H1 (cell line): ENCODE results near the gene ANLN. TPM values are rescaled to one million over a fixed set of nuclear protein-coding genes. Genes with fewer than 3 reads are reported as not detected.

ENCODE experiments used
- CTCF ChIA-PET: fragments of 300-600 bp; sonication (Branson Sonifier 250); formaldehyde crosslinking; loops from one replicate; lab custom pipeline; 2021; ENCODE audit not compliant: partially characterized antibody; lab: Charles Lee
- POLR2A ChIA-PET: fragments of 300-600 bp; sonication (Branson Sonifier 250); formaldehyde crosslinking; loops from one replicate; lab custom pipeline; 2021; ENCODE audit warnings: inconsistent platforms; ENCODE audit not compliant: partially characterized antibody; lab: Charles Lee
- DNase-seq, 2 experiments: peaks; one replicate each; pipeline versions ENCODE4 v3.0.0 to v3.0.0-alpha.2; 2010 to 2022; ENCODE audit warnings: low spot score in 2 of 2, low read depth in 1 of 2, mixed read lengths in 1 of 2
- FAIRE-seq: peaks from 2 replicates; lab custom pipeline; 2011; peaks lifted over from hg19 to GRCh38; lab: Jason Lieb, UNC
- H2AFZ ChIP-seq: 2 replicates; pipeline ENCODE4 v1.8.1; 2012; ENCODE audit warnings: low read length, inconsistent platforms
- H2AK5ac ChIP-seq: 2 replicates; pipeline ENCODE4 v1.6.1; 2013; ENCODE audit warnings: low read depth, low read length
- H2BK120ac ChIP-seq: replicated peaks from 2 replicates; pipeline ENCODE3; 2013; ENCODE audit warnings: low read depth, low read length, inconsistent platforms
- H2BK12ac ChIP-seq: 2 replicates; pipeline ENCODE4 v1.6.1; 2013; ENCODE audit warnings: low read depth, low read length
- H2BK15ac ChIP-seq: 2 replicates; pipeline ENCODE4 v1.6.1; 2013; ENCODE audit warnings: low read length
- H2BK20ac ChIP-seq: 2 replicates; pipeline ENCODE4 v1.6.1; 2013; ENCODE audit warnings: low read length
- H2BK5ac ChIP-seq: 2 replicates; pipeline ENCODE4 v1.6.1; 2013; ENCODE audit warnings: low read depth, low read length
- H3K14ac ChIP-seq: 2 replicates; pipeline ENCODE4 v1.6.1; 2013; ENCODE audit warnings: inconsistent platforms; ENCODE audit not compliant: insufficient read length
- H3K18ac ChIP-seq: 2 replicates; pipeline ENCODE4 v1.6.1; 2013; ENCODE audit warnings: low read length; ENCODE audit errors: extremely low read depth
- H3K23ac ChIP-seq: 2 replicates; pipeline ENCODE4 v1.6.1; 2013; ENCODE audit warnings: inconsistent platforms; ENCODE audit not compliant: insufficient read length
- H3K23me2 ChIP-seq: 2 replicates; pipeline ENCODE4 v1.6.1; 2013; ENCODE audit warnings: low read depth, low read length
- H3K27ac ChIP-seq: 2 replicates; pipeline ENCODE4 v1.6.1; 2011; ENCODE audit warnings: low read depth, low read length, inconsistent platforms
- H3K27me3 ChIP-seq, 4 experiments: replicated peaks in 1 of 4; 1 replicate in 1 of 4; 2 replicates in 3 of 4; pipeline versions ENCODE4 v1.6.1 to v1.8.1; 2011 to 2013; ENCODE audit warnings: low read length in 3 of 4, mild to moderate bottlenecking in 3 of 4, inconsistent platforms in 2 of 4, mixed read lengths in 2 of 4, moderate library complexity in 1 of 4; ENCODE audit not compliant: control insufficient read depth in 3 of 4, insufficient read depth in 3 of 4; ENCODE audit errors: extremely low read depth in 1 of 4
- H3K36me3 ChIP-seq, 4 experiments: 2 replicates each; pipeline versions ENCODE4 v1.6.1 to v1.8.1; 2011 to 2013; ENCODE audit warnings: mild to moderate bottlenecking in 4 of 4, low read length in 3 of 4, moderate library complexity in 2 of 4, control low read depth in 1 of 4, inconsistent platforms in 1 of 4; ENCODE audit not compliant: insufficient read depth in 4 of 4, control insufficient read depth in 2 of 4
- H3K4ac ChIP-seq: replicated peaks from 2 replicates; pipeline ENCODE3; 2013; ENCODE audit warnings: low read length, low read depth, mixed read lengths, inconsistent platforms; ENCODE audit not compliant: insufficient read length
- H3K4me1 ChIP-seq, 4 experiments: replicated peaks in 1 of 4; 1 replicate in 1 of 4; 2 replicates in 3 of 4; pipeline versions ENCODE4 v1.6.1 to v1.8.1; 2011 to 2013; ENCODE audit warnings: low read length in 3 of 4, inconsistent platforms in 2 of 4, mixed read lengths in 1 of 4; ENCODE audit not compliant: insufficient read depth in 4 of 4, control insufficient read depth in 3 of 4
- H3K4me2 ChIP-seq, 2 experiments: 2 replicates each; pipeline versions ENCODE4 v1.6.1 to v1.8.1; 2011 to 2013; ENCODE audit warnings: low read depth in 2 of 2, low read length in 2 of 2, control low read depth in 1 of 2, inconsistent platforms in 1 of 2, mild to moderate bottlenecking in 1 of 2; ENCODE audit not compliant: insufficient read depth in 1 of 2
- H3K4me3 ChIP-seq, 4 experiments: fragments of 200-600, 300-600 bp in 1 of 4; sonication (generic), shearing (Covaris generic), sonication (Bioruptor Twin) in 1 of 4; 2 replicates each; pipeline versions ENCODE4 v1.5.1 to v1.8.1; 2011 to 2016; ENCODE audit warnings: low read length in 4 of 4, low read depth in 3 of 4, control low read depth in 2 of 4, inconsistent platforms in 2 of 4, mild to moderate bottlenecking in 2 of 4, mixed read lengths in 1 of 4, moderate library complexity in 1 of 4; ENCODE audit not compliant: insufficient read depth in 2 of 4; ENCODE audit errors: extremely low read depth in 1 of 4
- H3K56ac ChIP-seq: replicated peaks from 2 replicates; pipeline ENCODE3; 2013; ENCODE audit warnings: low read depth, mild to moderate bottlenecking, mixed read lengths, low read length, inconsistent platforms; ENCODE audit not compliant: insufficient read length
- H3K79me1 ChIP-seq: 2 replicates; pipeline ENCODE4 v1.6.1; 2013; ENCODE audit warnings: low read depth, low read length, control low read depth
- H3K79me2 ChIP-seq, 2 experiments: 2 replicates each; pipeline versions ENCODE4 v1.6.1 to v1.8.1; 2012 to 2013; ENCODE audit warnings: low read length in 2 of 2, mild to moderate bottlenecking in 2 of 2, inconsistent platforms in 1 of 2; ENCODE audit not compliant: insufficient read depth in 2 of 2, control insufficient read depth in 1 of 2
- H3K9ac ChIP-seq, 4 experiments: replicated peaks in 1 of 4; 1 replicate in 1 of 4; 2 replicates in 3 of 4; pipeline versions ENCODE4 v1.6.1 to v1.8.1; 2011 to 2013; ENCODE audit warnings: low read depth in 3 of 4, low read length in 3 of 4, control low read depth in 2 of 4, mild to moderate bottlenecking in 2 of 4, moderate library complexity in 2 of 4, inconsistent platforms in 1 of 4; ENCODE audit errors: extremely low read depth in 1 of 4
- H3K9me3 ChIP-seq, 2 experiments: 2 replicates each; pipeline versions ENCODE4 v1.6.1 to v1.8.1; 2012 to 2013; ENCODE audit warnings: mild to moderate bottlenecking in 2 of 2, moderate library complexity in 2 of 2, control low read depth in 1 of 2, inconsistent platforms in 1 of 2, low read depth in 1 of 2, low read length in 1 of 2, mixed read lengths in 1 of 2; ENCODE audit not compliant: insufficient read depth in 2 of 2
- H4K20me1 ChIP-seq, 2 experiments: replicated peaks in 1 of 2; 2 replicates each; pipeline versions ENCODE3 to v1.8.1; 2011 to 2013; ENCODE audit warnings: inconsistent platforms in 2 of 2, low read length in 2 of 2, mild to moderate bottlenecking in 1 of 2; ENCODE audit not compliant: insufficient read depth in 2 of 2, control insufficient read depth in 1 of 2
- H4K5ac ChIP-seq: 2 replicates; pipeline ENCODE4 v1.6.1; 2013; ENCODE audit warnings: low read length, low read depth, mixed read lengths, inconsistent platforms; ENCODE audit not compliant: insufficient read length
- H4K8ac ChIP-seq: 2 replicates; pipeline ENCODE4 v1.8.0; 2013; ENCODE audit warnings: mild to moderate bottlenecking, moderate library complexity, low read length, inconsistent platforms; ENCODE audit not compliant: insufficient read depth; ENCODE audit errors: extremely low read depth
- H4K91ac ChIP-seq: replicated peaks from 2 replicates; pipeline ENCODE3; 2013; ENCODE audit warnings: low read length, mixed read lengths, inconsistent platforms; ENCODE audit not compliant: insufficient read length
- ATF2 ChIP-seq: IDR thresholded peaks from 2 replicates; pipeline ENCODE4 v1.6.1; 2012; ENCODE audit warnings: low read length, inconsistent platforms
- BACH1 ChIP-seq: IDR thresholded peaks from 2 replicates; pipeline ENCODE4 v1.6.1; 2012; ENCODE audit warnings: low read length, improper control_type of control experiment
- EP300 ChIP-seq, 2 experiments: IDR thresholded peaks; 1 replicate in 1 of 2; 2 replicates in 1 of 2; pipeline ENCODE4 v1.6.1; 2011 to 2012; ENCODE audit warnings: low read depth in 2 of 2, low read length in 2 of 2, mild to moderate bottlenecking in 2 of 2, borderline replicate concordance in 1 of 2, inconsistent platforms in 1 of 2, moderate library complexity in 1 of 2
- KDM5A ChIP-seq: fragments of 200-600 bp; IDR thresholded peaks from 2 replicates; pipeline ENCODE4 v1.7.1; 2012; ENCODE audit warnings: mild to moderate bottlenecking, low read length, inconsistent platforms, mixed read lengths
- MAFK ChIP-seq: IDR thresholded peaks from 2 replicates; pipeline ENCODE4 v1.6.1; 2012; ENCODE audit warnings: low read depth, mild to moderate bottlenecking, improper control_type of control experiment, low read length
- NANOG ChIP-seq: IDR thresholded peaks from 2 replicates; pipeline ENCODE4 v1.6.1; 2011; ENCODE audit warnings: low read length, low read depth, mild to moderate bottlenecking, inconsistent platforms; ENCODE audit not compliant: insufficient read depth, poor library complexity, severe bottlenecking
- POLR2A ChIP-seq, 2 experiments: IDR thresholded peaks; 1 replicate in 1 of 2; 2 replicates in 1 of 2; pipeline ENCODE4 v1.6.1; 2011; ENCODE audit warnings: low read depth in 2 of 2, low read length in 2 of 2, mild to moderate bottlenecking in 2 of 2; ENCODE audit errors: control extremely low read depth in 1 of 2
- SP2 ChIP-seq: IDR thresholded peaks from 2 replicates; pipeline ENCODE4 v1.6.1; 2012; ENCODE audit warnings: mild to moderate bottlenecking, low read length, inconsistent platforms
- SP4 ChIP-seq: IDR thresholded peaks from 2 replicates; pipeline ENCODE4 v1.6.1; 2012; ENCODE audit warnings: low read length, inconsistent platforms
- TAF7 ChIP-seq: optimal IDR thresholded peaks from 2 replicates; pipeline ENCODE3; 2011; ENCODE audit warnings: low read depth, mild to moderate bottlenecking, inconsistent platforms, low read length, moderate library complexity, borderline replicate concordance
- TCF12 ChIP-seq: IDR thresholded peaks from 2 replicates; pipeline ENCODE4 v1.6.1; 2011; ENCODE audit warnings: low read depth, mild to moderate bottlenecking, low read length
- YY1 ChIP-seq: IDR thresholded peaks from 2 replicates; pipeline ENCODE4 v1.6.1; 2011; ENCODE audit warnings: low read depth, mild to moderate bottlenecking, low read length
- WGBS, 2 experiments: shearing (Covaris generic) in 1 of 2; methylation state at CpG; one replicate each; pipeline versions ENCODE4 v1.1.6 to v1.1.7; 2013 to 2015; ENCODE audit warnings: low lambda C conversion rate in 2 of 2, mixed read lengths in 2 of 2, inconsistent platforms in 1 of 2, low coverage in 1 of 2, missing lambda C conversion rate in 1 of 2; ENCODE audit not compliant: insufficient replicate concordance in 2 of 2, insufficient coverage in 1 of 2, insufficient read length in 1 of 2; ENCODE audit errors: extremely low coverage in 1 of 2, missing lambda C conversion rate in 1 of 2; 5-methylcytosine and 5-hydroxymethylcytosine counted together
- polyA plus RNA-seq, 7 experiments: library from polyadenylated mRNA; depleted of rRNA in 3 of 7; stranded (reverse) in 5 of 7; unstranded in 2 of 7; fragments of >200 nt in 5 of 7; fragments of 200-250 nt in 2 of 7; gene quantifications; 1 replicate in 5 of 7; 2 replicates in 1 of 7; 4 replicates in 1 of 7; pipeline versions ENCODE4 v1.2.1 to v1.2.3, GENCODE V29; 2011 to 2013; ENCODE audit warnings: missing spikeins in 2 of 7, mixed read lengths in 2 of 7
- total RNA-seq: library from RNA; stranded (reverse); fragmentation: NEBNext Ultra II Directional; extraction: Animal tissue kit (Norgen Biotek cat#: 25700); gene quantifications from 2 replicates; pipeline ENCODE4 v1.2.1, GENCODE V29; 2021
- TF ChIP-seq, protein P1 (sequence below): IDR thresholded peaks from 2 replicates; pipeline ENCODE4 v1.6.1; 2012; ENCODE audit warnings: inconsistent platforms

The ANLN gene
- total and polyA plus RNA-seq, 2 of the 8 experiments (the other 6 are each of a cell fraction or from before 2014, with no cell fraction given), result 18.5 to 90.1 TPM

GRCh38 chr7:36456548-36456947 lies 66.9 kb downstream of the ANLN start:
- Histone ChIP-seq H3K56ac (no peak overlapping the region), H3K18ac (no peak overlapping the region), H3K9me3 (no peaks in the 10 kb centered on the region), H3K27ac (no peak overlapping the region), H2BK15ac (no peak overlapping the region), H3K27me3 (no peaks in the 10 kb centered on the region; a peak in 1 of 7 replicates), H3K36me3 (peaks cover 9 to 27% (median 12%) of the 10 kb centered on the region in 4 experiments; a peak in 7 of 8 replicates), H3K23ac (no peak overlapping the region), H3K79me1 (no peaks in the 10 kb centered on the region), H2AK5ac (no peak overlapping the region), H2BK20ac (no peak overlapping the region), H4K5ac (no peak overlapping the region), H4K8ac (no peak overlapping the region), H3K4me3 (no peak overlapping the region), H2BK12ac (no peak overlapping the region), H3K14ac (no peak overlapping the region), H2BK120ac (no peak overlapping the region), H3K23me2 (no peaks in the 10 kb centered on the region), H3K4ac (no peak overlapping the region), H2AFZ (no peak overlapping the region), H3K4me1 (no peaks in the 10 kb centered on the region), H3K9ac (no peak overlapping the region), H2BK5ac (no peak overlapping the region), H4K91ac (no peak overlapping the region), H3K4me2 (no peak overlapping the region), H3K79me2 (no peaks in the 10 kb centered on the region), H4K20me1 (no peaks in the 10 kb centered on the region)
- no peak for FAIRE-seq
- ChIA-PET POLR2A (no interaction called here), CTCF (interaction anchor here (2.0 kb wide), 1 partner anchor 16 kb away, joined by 8 read pairs; no protein-coding TSS in a partner anchor)
- WGBS, 2 experiments, result 88% methylated on average over 2 of the region's 2 CpGs; no CpG with 5 or more reads in 1 of the 2 experiments
- no peak for DNase-seq
- TF ChIP-seq SP2 (no peak), NANOG (no peak), KDM5A (no peak), POLR2A (IDR thresholded peaks at IDR 0.05; ENCODE audit: control extremely low read depth in 1 of 2, low read depth in 2 of 2, low read length in 2 of 2) (no peak), YY1 (no peak), BACH1 (no peak), EP300 (IDR thresholded peaks at IDR 0.05; ENCODE audit: borderline replicate concordance in 1 of 2, low read depth in 2 of 2, low read length in 2 of 2) (no peak), TAF7 (no peak), MAFK (no peak), SP4 (no peak), TCF12 (no peak), ATF2 (no peak)
- TF ChIP-seq, protein P1, sequence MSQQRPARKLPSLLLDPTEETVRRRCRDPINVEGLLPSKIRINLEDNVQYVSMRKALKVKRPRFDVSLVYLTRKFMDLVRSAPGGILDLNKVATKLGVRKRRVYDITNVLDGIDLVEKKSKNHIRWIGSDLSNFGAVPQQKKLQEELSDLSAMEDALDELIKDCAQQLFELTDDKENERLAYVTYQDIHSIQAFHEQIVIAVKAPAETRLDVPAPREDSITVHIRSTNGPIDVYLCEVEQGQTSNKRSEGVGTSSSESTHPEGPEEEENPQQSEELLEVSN, result no peak
